SK-N-MC (cell line): ENCODE results near the gene RAET1G.
A peak's percentile ranks its signal among the peaks of the same experiment; 100 is the strongest.
"Not testable (repeated sequence)": the region's sequence is repeated elsewhere in the genome, so short reads cannot be mapped to it uniquely, and the experiment has no call there.

Source experiments
- DNase-seq: peaks from one replicate; pipeline ENCODE4 v3.0.0-alpha.2; 2011; ENCODE audit warnings: low read depth, low spot score
- H3K27ac ChIP-seq: fragments of 200-600 bp; sonication (generic); 2 replicates; pipeline ENCODE4 v1.5.1; 2016; ENCODE audit warnings: mixed run types
- H3K36me3 ChIP-seq: fragments of 200-600 bp; sonication (generic); 2 replicates; pipeline ENCODE4 v1.6.1; 2017; ENCODE audit warnings: antibody characterized with exemption, low read length, mixed read lengths; ENCODE audit not compliant: insufficient read depth
- H3K4me3 ChIP-seq: fragments of 200-600 bp; sonication (generic); 2 replicates; pipeline ENCODE4 v1.5.1; 2016
- H3K9ac ChIP-seq: fragments of 200-600 bp; sonication (generic); 2 replicates; pipeline ENCODE4 v1.8.0; 2017; ENCODE audit warnings: mixed run types, mixed read lengths; ENCODE audit not compliant: insufficient read length
- H3K9me3 ChIP-seq: fragments of 200-600 bp; sonication (generic); 2 replicates; pipeline ENCODE4 v1.6.1; 2017; ENCODE audit warnings: low read depth, mild to moderate bottlenecking, antibody characterized with exemption, low read length, moderate library complexity, mixed read lengths
- EZH2 ChIP-seq: fragments of 200-600 bp; sonication (generic); IDR thresholded peaks from one replicate; pipeline ENCODE4 v1.6.1; 2017; ENCODE audit warnings: antibody characterized with exemption
- FOXP2 ChIP-seq: optimal IDR thresholded peaks from 2 replicates; pipeline ENCODE3; 2011; ENCODE audit warnings: mild to moderate bottlenecking, moderate library complexity; ENCODE audit not compliant: insufficient read depth; ENCODE audit errors: extremely low read length, control extremely low read depth
- POLR2AphosphoS5 ChIP-seq: IDR thresholded peaks from 2 replicates; pipeline ENCODE4 v1.6.1; 2012; ENCODE audit warnings: mild to moderate bottlenecking, low read depth, low read length, borderline replicate concordance

The RAET1G gene

DNA sequence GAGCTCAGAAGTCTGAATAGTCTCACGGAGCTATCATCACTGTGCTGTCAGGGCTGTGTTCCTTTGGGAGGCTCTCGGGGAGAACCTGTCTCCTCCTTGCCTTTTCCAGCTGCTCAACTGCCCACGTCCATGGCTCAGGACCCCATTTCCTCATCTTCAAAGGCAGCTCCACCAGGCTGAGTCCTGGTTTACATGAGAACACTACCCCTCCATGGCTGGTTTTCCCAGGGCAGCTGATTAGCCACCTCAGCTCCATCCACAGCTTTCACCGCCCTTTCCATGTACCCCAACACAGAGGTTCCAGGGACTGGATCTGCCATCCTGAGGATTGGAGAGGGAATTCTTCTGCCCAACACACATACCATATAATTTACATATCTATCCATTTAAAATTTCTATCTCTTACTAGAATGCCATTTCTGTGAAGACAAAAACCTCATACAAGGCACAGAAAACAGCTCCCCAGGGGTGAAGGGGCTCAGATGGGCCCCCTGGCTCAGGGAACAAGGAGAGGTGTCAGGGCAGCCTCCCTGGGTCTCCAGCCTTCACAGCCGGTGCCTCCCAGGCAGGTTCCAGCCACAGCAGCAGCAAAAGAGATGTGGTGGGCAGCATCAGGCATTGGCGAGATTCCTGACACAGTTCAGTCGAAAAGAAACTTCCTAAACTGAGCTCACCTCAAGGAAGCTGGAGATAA is 22.8 kb downstream of the RAET1G start:
- Histone ChIP-seq H3K36me3 (no peaks in the 10 kb centered on the region), H3K27ac (no peak overlapping the region), H3K9me3 (no peaks in the 10 kb centered on the region), H3K4me3 (no peak overlapping the region), H3K9ac (no peak overlapping the region)
- DNase-seq: no peak
- no peak for TF ChIP-seq POLR2AphosphoS5
- no peak for TF ChIP-seq FOXP2
- TF ChIP-seq EZH2: no peak

DNA sequence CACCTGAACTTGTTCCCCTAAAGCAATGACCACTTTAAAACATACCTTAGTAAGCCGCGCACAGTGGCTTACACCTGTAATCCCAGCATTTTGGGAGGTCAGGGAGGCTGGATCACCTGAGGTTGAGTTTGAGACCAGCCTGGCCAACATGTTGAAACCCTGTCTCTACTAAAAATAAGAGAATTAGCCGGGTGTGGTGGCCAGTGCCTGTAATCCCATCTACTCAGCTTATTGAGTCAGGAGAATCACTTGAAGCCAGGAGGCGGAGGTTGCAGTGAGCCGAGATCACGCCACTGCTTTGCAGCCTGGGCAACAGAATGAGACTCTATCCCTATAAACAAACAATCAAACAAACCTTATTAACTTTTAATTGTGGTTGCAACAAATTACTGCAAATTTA is 23.4 kb downstream of the RAET1G start:
- Histone ChIP-seq H3K9ac (no peak overlapping the region), H3K9me3 (no peaks in the 10 kb centered on the region), H3K36me3 (no peaks in the 10 kb centered on the region), H3K4me3 (no peak overlapping the region), H3K27ac (no peak overlapping the region)
- no peak for TF ChIP-seq EZH2
- TF ChIP-seq FOXP2: no peak
- no peak for TF ChIP-seq POLR2AphosphoS5
- no peak for DNase-seq

DNA sequence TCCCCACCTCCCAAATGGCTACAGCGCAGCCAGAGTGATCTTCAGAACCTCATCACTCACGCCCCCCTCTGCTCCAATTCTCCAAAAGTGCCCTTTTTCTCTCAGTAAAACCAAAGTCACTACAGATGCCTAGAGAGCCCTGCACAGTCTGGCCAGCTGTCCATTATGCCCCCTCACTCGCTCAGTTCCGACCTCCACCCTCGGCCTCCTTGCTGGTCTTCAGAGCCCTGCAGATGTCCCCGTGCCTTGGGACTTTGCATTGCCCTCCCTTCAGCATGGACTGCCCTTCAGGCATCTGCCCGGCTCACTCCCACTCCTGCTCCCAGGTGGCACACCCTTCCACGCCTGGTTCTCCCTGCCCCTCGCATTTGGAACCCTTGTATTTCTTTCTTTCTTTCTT is 24.0 kb downstream of the RAET1G start:
- H3K9ac ChIP-seq: no peak overlapping the region

DNA sequence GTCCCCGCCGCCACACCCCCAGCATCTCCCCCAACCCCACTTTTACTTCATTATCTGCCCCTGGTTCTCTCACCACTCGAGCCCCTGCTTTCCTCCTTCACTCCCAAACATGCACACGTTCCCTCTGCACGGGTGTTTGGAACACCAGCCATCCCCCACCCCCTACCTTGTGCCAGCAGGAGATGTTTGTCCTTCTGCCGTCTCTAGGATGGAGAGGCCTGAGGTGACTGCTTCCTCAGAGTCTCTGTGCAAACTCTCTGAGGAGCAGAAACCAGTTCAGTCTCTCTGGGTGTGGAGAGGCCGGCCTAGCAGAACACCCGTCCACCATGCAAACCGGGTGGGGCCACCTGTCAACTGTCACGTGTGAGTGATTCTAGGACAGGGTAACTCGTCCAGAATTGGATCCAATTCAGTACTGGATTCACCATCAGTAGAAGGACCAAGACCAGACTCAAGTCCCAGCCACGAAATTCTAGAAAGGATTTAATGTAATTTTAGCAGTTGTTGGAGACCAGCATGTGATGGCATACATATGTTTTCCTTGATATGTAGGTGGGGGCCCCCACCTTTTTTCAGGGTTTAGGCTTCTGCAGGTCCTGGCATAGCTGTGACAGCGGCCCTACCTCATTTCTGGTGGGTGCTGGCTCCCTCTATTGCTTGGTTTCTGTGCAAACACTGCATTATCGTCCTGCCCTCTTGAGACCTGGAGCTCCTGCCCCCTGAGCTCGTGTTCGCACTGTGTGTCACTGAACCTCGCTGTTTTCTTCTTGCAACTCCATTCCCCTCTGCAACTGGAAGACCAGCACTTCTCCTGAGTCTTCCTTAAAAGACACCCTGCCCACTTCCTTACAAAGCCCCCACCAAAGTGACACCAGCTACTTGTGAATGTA is 24.8 kb downstream of the RAET1G start, which contains the start of gene RAET1E:
RAET1E (minus strand) TSS at position 259 of the 890 bp plus-strand sequence. CDS start 7,212 bp downstream, outside the sequence.
- H3K36me3 ChIP-seq: no peaks in the 10 kb centered on the region
- no peak within 1 kb of the TSS for H3K9ac ChIP-seq
- H3K27ac ChIP-seq: no peak within 1 kb of the TSS
- H3K4me3 ChIP-seq: no peak within 1 kb of the TSS
- no peak for TF ChIP-seq EZH2
- TF ChIP-seq POLR2AphosphoS5: no peak
- no peak for TF ChIP-seq FOXP2
- DNase-seq: no peak
- no peaks in the 10 kb centered on the region for H3K9me3 ChIP-seq

More for the DNA sequence above, 24.0 kb downstream of the RAET1G start:
- Histone ChIP-seq H3K4me3 (no peak overlapping the region), H3K9me3 (no peaks in the 10 kb centered on the region), H3K36me3 (no peaks in the 10 kb centered on the region), H3K27ac (no peak overlapping the region)
- TF ChIP-seq EZH2 (no peak), FOXP2 (no peak), POLR2AphosphoS5 (no peak)
- no peak for DNase-seq

DNA sequence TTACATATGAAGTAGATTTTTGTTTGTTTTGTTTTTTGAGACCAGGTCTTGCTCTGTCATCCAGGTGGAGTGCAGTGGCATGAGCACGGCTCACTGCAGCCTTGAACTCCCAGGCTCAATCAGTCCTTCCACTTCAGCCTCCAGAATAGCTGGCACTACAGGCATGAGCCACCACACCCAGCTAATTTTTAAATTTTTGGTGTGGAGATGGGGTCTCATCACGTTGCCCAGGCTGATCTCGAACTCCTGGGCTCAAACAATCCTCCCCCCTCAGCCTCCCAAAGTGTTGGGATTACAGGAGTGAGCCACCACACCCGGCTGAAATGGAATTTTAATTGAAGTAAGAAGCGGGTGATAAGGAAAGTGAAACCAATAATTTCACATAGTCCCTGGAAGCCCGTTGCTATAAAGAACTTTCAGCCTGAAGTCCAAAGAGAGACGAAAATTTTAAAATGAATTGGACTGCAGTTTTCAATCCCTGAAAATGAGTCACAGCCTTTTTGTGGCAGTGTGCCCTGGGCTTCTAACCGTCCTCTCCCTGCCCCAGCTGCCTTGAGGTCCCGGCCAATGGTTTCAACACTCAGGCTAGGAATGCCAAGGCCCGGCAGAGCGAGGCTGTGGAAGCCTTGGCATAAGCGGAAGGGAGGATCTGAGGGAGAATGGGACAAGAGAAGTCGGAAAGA is 25.8 kb downstream of the RAET1G start:
- DNase-seq: no peak
- no peak overlapping the region for H3K4me3 ChIP-seq
- no peaks in the 10 kb centered on the region for H3K9me3 ChIP-seq
- H3K27ac ChIP-seq: no peak overlapping the region
- TF ChIP-seq EZH2 (no peak), POLR2AphosphoS5 (no peak), FOXP2 (no peak)
- H3K9ac ChIP-seq: no peak overlapping the region
- no peaks in the 10 kb centered on the region for H3K36me3 ChIP-seq

DNA sequence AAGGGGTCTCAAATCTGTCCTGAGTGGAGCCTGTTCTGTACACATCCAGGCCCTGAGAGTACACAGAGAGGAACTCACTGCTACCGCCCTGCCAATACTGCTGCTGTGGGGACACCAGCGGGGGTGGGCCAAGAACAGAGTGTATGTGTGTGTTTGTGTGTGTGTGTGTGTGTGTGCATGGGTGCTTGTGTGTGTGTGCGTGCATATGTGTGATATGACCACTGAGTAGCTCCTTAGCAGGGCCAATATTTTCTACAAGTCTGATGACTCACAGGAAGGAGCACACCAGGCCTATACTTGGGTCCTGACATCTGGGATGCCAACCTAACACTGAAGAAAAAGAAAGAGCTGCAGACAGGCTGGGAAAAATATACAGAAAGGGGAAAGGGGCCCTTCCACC is 26.4 kb downstream of the RAET1G start:
- Histone ChIP-seq H3K27ac (no peak overlapping the region), H3K4me3 (no peak overlapping the region), H3K9me3 (no peaks in the 10 kb centered on the region), H3K36me3 (no peaks in the 10 kb centered on the region), H3K9ac (no peak overlapping the region)
- DNase-seq: no peak
- TF ChIP-seq EZH2 (no peak), POLR2AphosphoS5 (no peak), FOXP2 (no peak)

DNA sequence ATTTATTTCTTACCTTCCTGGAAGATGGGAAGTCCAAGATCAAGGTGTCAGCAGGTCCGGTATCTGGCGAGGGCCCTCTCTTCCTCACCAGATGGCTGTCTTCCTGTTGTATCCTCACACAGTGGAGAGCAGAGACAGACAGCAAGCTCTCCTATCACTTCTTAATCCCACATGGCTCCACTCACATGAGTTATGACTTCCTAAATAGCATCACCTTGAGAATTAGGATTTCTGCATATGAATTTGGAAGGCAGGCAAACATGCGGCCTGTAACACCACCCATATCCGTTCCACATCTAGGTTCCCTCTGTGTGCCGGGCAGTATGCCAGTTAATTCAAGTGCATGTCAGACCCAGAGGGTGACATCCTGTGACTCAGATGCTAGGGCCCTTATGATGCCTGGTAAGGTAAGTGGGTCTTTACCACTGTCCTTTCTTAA is 27.1 kb downstream of the RAET1G start:
- no peak overlapping the region for H3K27ac ChIP-seq
- DNase-seq: peak; percentile 8
- H3K4me3 ChIP-seq: no peak overlapping the region
- no peaks in the 10 kb centered on the region for H3K9me3 ChIP-seq
- no peak overlapping the region for H3K9ac ChIP-seq
- no peaks in the 10 kb centered on the region for H3K36me3 ChIP-seq
- TF ChIP-seq FOXP2: no peak

DNA sequence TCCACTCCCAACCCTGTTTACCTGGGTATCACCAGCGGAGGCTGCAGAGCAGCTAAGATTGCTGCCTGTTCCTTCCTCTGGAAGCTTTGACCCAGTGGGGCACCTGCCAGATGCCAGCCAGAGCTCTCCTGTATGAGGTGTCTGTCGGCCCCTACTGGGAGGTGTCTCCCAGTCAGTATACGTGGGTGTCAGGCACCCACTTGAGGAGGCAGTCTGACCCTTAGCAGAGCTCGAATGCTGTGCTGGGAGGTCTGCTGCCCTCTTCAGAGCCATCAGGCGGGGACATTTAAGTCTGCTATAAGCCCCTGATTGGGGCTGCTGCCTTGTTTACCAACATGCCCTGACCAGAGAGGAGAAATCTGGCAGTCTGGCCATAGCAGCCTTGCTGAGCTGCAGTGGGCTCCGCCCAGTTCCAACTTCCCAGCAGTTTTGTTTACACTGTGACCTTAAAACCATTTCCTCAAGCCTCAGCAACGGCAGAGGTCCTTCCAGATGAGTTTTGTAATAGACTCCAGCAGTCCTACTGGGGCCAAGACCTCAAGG is 27.8 kb downstream of the RAET1G start:
- no peak overlapping the region for H3K27ac ChIP-seq
- TF ChIP-seq POLR2AphosphoS5 (no peak), FOXP2 (no peak), EZH2 (no peak)
- no peaks in the 10 kb centered on the region for H3K9me3 ChIP-seq
- H3K4me3 ChIP-seq: no peak overlapping the region
- no peaks in the 10 kb centered on the region for H3K36me3 ChIP-seq
- DNase-seq: no peak
- no peak overlapping the region for H3K9ac ChIP-seq

DNA sequence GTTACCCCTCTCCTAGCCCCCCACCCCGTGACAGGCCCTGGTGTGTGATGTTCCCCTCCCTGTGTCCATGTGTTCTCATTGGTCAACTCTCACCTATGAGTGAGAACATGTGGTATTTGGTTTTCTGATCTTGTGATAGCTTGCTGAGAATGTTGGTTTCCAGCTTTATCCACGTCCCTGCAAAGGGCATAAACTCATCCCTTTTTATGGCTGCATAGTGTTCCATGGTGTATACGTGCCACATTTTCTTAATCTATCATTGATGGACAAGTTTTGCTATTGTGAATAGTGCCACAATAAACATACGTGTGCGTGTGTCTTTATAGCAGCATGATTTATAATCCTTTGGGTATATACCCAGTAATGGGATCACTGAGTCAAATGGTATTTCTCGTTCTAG is 31.1 kb downstream of the RAET1G start:
- not testable (repeated sequence) for H3K4me3 ChIP-seq, DNase-seq, H3K9ac ChIP-seq, H3K36me3 ChIP-seq, H3K9me3 ChIP-seq, H3K27ac ChIP-seq
